NCI-H345 treated with DMSO at 0.1 percent for 48 hours (cell line): ENCODE results near the gene GGTA1.

ENCODE experiments used
- DNase-seq: peaks from one replicate; lab custom pipeline; 2025; ENCODE audit not compliant: unreplicated experiment; lab: John Stamatoyannopoulos, UW

Gene GGTA1

GRCh38 chr9:121500165-121500478 lies 478 bp upstream of the GGTA1 start:
- DNase-seq = no peak

- no peak for DNase-seq
These were observed 542 bp downstream of the GGTA1 start for GRCh38 chr9:121499177-121499426.

- DNase-seq = peak; percentile 22
These were observed 1.0 kb downstream of the GGTA1 start for GRCh38 chr9:121498487-121499176.

DNA sequence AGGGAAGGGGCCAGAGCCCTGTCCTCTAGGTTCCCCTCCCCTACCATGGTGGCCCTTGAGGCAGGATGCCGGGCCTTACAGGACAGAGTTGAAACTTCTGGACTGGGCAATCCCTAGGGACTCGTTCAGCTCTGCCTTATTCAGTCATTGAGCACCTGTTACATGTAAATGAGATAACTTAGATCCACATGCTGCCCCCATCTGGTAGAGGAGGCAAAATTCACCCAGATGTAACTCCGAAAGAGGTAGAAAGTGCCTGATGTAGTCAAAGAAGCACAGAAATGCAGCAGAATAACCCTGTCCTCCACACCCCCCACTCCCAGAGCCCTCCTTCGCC lies 1.5 kb downstream of the GGTA1 start:
- DNase-seq = peak; percentile 93

- no peak for DNase-seq
These were observed 3.7 kb downstream of the GGTA1 start for GRCh38 chr9:121495976-121496375.

DNA sequence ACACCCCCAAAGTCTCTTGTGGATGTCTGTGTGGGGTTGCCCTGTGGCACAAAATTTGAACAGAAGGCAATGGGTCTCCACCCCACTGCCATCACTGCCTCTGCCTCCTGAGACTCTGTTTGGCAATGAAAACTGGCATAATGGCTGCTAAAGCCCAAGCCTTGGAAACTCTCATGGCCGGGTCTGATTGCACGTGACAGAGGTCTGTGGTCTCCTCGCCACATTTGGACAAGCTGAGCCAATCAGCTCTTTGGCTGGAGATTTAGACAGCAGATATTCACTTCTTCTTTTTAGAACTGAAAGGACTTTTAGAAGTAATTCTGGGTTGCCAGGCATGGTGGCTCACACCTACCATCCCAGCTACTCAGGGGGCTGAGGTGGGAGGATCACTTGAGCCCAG lies 5.5 kb downstream of the GGTA1 start:
- no peak for DNase-seq

- no peak for DNase-seq
These were observed 8.5 kb downstream of the GGTA1 start for GRCh38 chr9:121491111-121491510.

GRCh38 chr9:121489344-121489743 lies 10.3 kb downstream of the GGTA1 start:
- no peak for DNase-seq

DNA sequence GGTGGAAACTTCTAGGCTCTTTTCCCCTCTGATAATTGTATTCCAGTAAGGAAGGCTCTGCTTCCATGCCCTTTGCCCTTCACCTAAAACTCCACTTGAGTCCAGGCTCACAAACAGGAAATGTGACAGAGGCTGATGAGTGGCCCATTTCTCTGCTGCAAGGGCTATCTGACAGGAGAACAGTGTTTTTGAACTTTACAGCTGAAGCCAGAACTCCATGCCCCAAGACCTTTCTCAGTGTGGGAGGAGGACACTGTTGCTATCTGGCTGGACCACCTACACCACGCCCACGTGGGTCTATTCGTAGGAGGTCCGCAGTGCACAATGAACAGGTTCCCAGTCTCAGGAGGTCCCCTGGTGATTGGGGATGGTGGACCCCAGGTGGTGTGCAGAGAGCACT lies 13.6 kb downstream of the GGTA1 start:
- DNase-seq = no peak

GRCh38 chr9:121485623-121486022 lies 14.0 kb downstream of the GGTA1 start:
- no peak for DNase-seq

GRCh38 chr9:121484651-121485446 lies 14.8 kb downstream of the GGTA1 start:
- no peak for DNase-seq

- DNase-seq = no peak
These were observed 16.1 kb downstream of the GGTA1 start for GRCh38 chr9:121483473-121484031.

- DNase-seq = no peak
These were observed 16.6 kb downstream of the GGTA1 start for GRCh38 chr9:121483049-121483448.

DNA sequence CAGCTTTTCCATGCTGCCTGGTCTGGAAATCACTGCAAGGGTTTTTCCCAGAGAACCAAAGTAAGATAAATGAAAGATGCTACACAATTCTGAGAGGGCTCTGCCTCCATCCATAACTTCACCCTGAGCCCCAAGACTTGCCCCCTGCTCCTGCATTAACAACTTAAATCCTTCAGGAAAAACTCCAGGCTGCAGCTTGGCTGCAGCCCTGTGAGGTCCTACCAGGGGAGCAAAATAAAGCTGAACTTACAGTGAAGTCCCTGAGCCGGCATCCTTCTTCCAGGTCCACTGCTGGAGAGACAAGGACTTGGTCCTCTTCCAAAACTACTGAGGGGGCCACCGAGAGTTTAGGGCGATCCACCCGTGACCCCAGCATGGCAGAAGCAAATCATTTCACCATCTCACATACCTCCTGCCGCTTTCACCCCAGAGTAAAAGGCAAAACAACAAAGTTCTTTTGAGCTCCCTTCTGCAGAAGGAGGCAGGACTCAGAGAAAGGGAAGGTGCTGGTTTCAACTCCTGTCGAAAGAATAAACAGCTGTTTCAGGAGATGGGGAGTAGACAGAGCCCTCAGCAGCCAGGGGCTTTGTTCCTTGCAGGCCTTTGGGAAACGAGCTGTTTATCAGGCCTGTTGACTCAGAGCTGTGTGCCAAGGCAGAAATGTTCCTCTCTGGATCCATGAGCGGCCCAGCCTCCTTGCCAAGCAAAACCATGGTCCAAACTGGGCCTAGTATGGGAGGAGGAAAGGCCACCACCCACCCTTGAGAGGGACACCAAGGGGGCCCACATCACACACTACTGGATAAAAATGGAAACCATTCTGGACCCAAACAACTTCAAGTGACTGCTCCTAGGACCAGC lies 20.6 kb downstream of the GGTA1 start:
- no peak for DNase-seq

- no peak for DNase-seq
These were observed 23.5 kb downstream of the GGTA1 start for GRCh38 chr9:121476156-121476555.

DNA sequence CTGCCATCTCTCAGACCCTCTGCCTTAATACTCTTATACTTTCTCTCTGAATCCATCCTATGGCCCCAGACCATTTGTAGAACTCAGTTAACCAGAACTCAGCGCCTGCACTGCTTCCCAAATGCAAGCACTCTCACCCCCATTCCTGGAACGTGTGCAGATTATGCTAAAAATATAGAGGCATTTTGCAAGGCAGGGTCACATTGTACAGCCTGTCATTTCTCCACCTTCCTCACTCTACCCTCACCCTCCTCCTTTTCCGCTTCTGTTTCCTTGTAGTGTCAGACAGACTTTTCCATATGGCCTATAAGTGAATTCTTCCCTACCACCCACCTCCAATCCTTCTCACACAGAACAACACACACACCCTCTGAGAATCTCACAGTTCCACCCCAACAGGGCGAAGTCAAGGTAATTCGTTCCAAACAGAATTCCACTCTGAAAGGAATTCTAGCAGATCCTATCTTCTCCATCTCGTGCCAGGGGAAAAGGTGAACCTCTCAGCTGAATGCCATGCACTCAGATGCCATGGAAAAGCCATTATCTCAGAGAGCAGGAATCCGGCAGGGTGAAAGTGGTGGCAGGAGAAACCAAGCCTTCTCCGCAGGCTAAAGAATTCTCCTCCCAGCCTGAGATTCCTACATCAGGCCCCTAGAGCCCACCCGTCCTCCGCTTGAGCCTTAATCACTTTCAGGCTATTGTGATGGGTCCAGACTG lies 25.3 kb downstream of the GGTA1 start:
- no peak for DNase-seq

- no peak for DNase-seq
These were observed 26.4 kb downstream of the GGTA1 start for GRCh38 chr9:121473229-121473628.

- no peak for DNase-seq
These were observed 27.2 kb downstream of the GGTA1 start for GRCh38 chr9:121472446-121472845.

GRCh38 chr9:121466142-121466541 lies 33.5 kb downstream of the GGTA1 start:
- no peak for DNase-seq

DNA sequence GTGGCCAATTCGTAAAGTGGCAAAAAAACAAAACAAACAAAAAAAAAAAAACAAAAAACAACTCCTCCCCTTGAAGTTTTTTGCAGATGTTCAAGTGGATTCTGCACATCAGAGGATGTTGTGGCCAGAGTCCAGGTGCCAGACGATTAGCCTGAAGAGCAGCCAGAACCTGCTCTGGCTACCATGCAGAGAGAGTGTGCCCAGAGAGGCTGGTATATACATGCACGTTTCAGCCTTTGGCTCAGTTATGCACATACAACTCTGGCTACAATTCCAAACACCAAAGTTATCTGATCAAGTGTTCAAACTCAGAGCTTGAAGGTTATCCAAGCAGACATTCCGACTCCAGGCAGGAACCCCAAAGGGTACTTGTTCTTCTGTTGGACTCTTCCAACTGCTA lies 34.7 kb downstream of the GGTA1 start:
- DNase-seq = no peak
